Endothelial cell (in vitro differentiated cells): ENCODE data around the gene A1BG. TPM values are rescaled to one million over a fixed set of nuclear protein-coding genes. Genes with fewer than 3 reads are reported as not detected.

Experiments
- DNase-seq: peaks from one replicate; pipeline ENCODE4 v3.0.0; 2021; ENCODE audit warnings: low spot score
- H3K27ac Mint-ChIP-seq: one replicate; pipeline ENCODE4 v1.8.0; 2021; ENCODE audit warnings: mixed read lengths, inconsistent platforms; ENCODE audit not compliant: unreplicated experiment
- H3K27me3 Mint-ChIP-seq: one replicate; pipeline ENCODE4 v1.8.0; 2021; ENCODE audit warnings: mild to moderate bottlenecking, moderate library complexity, mixed read lengths, inconsistent platforms; ENCODE audit not compliant: unreplicated experiment
- H3K36me3 Mint-ChIP-seq: one replicate; pipeline ENCODE4 v1.8.0; 2021; ENCODE audit warnings: mild to moderate bottlenecking, low read depth, mixed read lengths, inconsistent platforms; ENCODE audit not compliant: unreplicated experiment
- H3K4me1 Mint-ChIP-seq: one replicate; pipeline ENCODE4 v1.8.0; 2021; ENCODE audit warnings: mild to moderate bottlenecking, mixed read lengths, inconsistent platforms; ENCODE audit not compliant: unreplicated experiment
- H3K4me3 Mint-ChIP-seq: one replicate; pipeline ENCODE4 v1.8.0; 2021; ENCODE audit warnings: mild to moderate bottlenecking, mixed read lengths, inconsistent platforms; ENCODE audit not compliant: unreplicated experiment
- H3K9me3 Mint-ChIP-seq: one replicate; pipeline ENCODE4 v1.8.0; 2021; ENCODE audit warnings: mixed read lengths, inconsistent platforms; ENCODE audit not compliant: unreplicated experiment
- CTCF ChIP-seq: fragments of 200-600 bp; sonication (generic); IDR thresholded peaks from one replicate; pipeline ENCODE4 v1.5.0; 2021; ENCODE audit warnings: antibody characterized with exemption; ENCODE audit not compliant: unreplicated experiment
- total RNA-seq: library from RNA; stranded (reverse); fragmentation: NEBNext Ultra II Directional; extraction: Animal tissue kit (Norgen Biotek cat#: 25700); gene quantifications from one replicate; pipeline ENCODE4 v1.2.1, GENCODE V29; 2021; ENCODE audit not compliant: unreplicated experiment

Gene A1BG
- total RNA-seq, 1 donor from 2014 or later: 41.9 TPM

GRCh38 chr19:58392945-58393724 is 39.8 kb upstream of the A1BG start:
- no peak for TF ChIP-seq CTCF
- H3K27me3 Mint-ChIP-seq: peaks cover 8% of the 10 kb centered on the region
- no peaks in the 10 kb centered on the region for H3K9me3 Mint-ChIP-seq
- peaks cover 33% of the 10 kb centered on the region for H3K36me3 Mint-ChIP-seq
- H3K4me3 Mint-ChIP-seq: peak overlapping the region; percentile 54
- H3K27ac Mint-ChIP-seq: no peak overlapping the region
- H3K4me1 Mint-ChIP-seq: peaks cover 2% of the 10 kb centered on the region
- DNase-seq: no peak

GRCh38 chr19:58388175-58388526 is 34.9 kb upstream of the A1BG start:
- Mint-ChIP-seq H3K27ac (peak overlapping the region; percentile 95), H3K36me3 (peaks cover 27% of the 10 kb centered on the region)

GRCh38 chr19:58387338-58388174 is 34.3 kb upstream of the A1BG start:
- TF ChIP-seq CTCF: no peak
- H3K27ac Mint-ChIP-seq: peak overlapping the region; percentile 95
- peak overlapping the region; percentile 97 for H3K4me3 Mint-ChIP-seq
- H3K27me3 Mint-ChIP-seq: peaks cover 6% of the 10 kb centered on the region
- H3K36me3 Mint-ChIP-seq: peaks cover 22% of the 10 kb centered on the region
- H3K9me3 Mint-ChIP-seq: no peaks in the 10 kb centered on the region
- peak; percentile 4 for DNase-seq
- peaks cover 17% of the 10 kb centered on the region for H3K4me1 Mint-ChIP-seq

More at GRCh38 chr19:58388175-58388526, 34.9 kb upstream of the A1BG start:
- Mint-ChIP-seq H3K4me1 (peaks cover 17% of the 10 kb centered on the region), H3K9me3 (no peaks in the 10 kb centered on the region), H3K27me3 (peaks cover 6% of the 10 kb centered on the region), H3K4me3 (peak overlapping the region; percentile 97)
- TF ChIP-seq CTCF: no peak
- no peak for DNase-seq

GRCh38 chr19:58386576-58387337 is 33.5 kb upstream of the A1BG start, which contains the start of gene RPS5:
Gene RPS5 (plus strand): TSS chr19:58387269. CDS start chr19:58388138, 869 bp downstream.
- DNase-seq: peak; percentile 91
- Mint-ChIP-seq H3K27ac (peak within 1 kb of the TSS; percentile 95), H3K36me3 (peaks cover 22% of the 10 kb centered on the region), H3K9me3 (no peaks in the 10 kb centered on the region), H3K4me3 (peak within 1 kb of the TSS; percentile 97), H3K4me1 (peaks cover 20% of the 10 kb centered on the region), H3K27me3 (peaks cover 6% of the 10 kb centered on the region)
- TF ChIP-seq CTCF: no peak
